ENCODE results near the gene ZNF525.
A peak's percentile ranks its signal among the peaks of the same experiment; 100 is the strongest.
"Not testable (repeated sequence)": the region's sequence is repeated elsewhere in the genome, so short reads cannot be mapped to it uniquely, and the experiment has no call there.

Gene ZNF525

GRCh38 chr19:53365134-53365898, at the start of gene ZNF525:
Gene ZNF525, plus strand, starts transcription at chr19:53365705. Its CDS starts 6,577 bp downstream, at chr19:53372282.
- H3K4me1 ChIP-seq = peaks cover 0 to 13% (median 1%) of the 10 kb centered on the region in 4 donors
- H3K27ac ChIP-seq = peak within 1 kb of the TSS; percentile 80 to 83
- H3K4me3 ChIP-seq = peak within 1 kb of the TSS; percentile 68 to 77
- H3K9me3 ChIP-seq = peaks cover 0 to under 1% (median 0%) of the 10 kb centered on the region in 3 donors
- peak; percentile 91 to 95 for DNase-seq
- no peaks in the 10 kb centered on the region for H3K36me3 ChIP-seq
- intact Hi-C loops (cut with DNase I; ENCODE audit: low total_unique reads) = loop anchor here (2.0 kb wide), 1 partner anchor 29 kb away; the partner anchor contains the start of gene ZNF765
- H3K27me3 ChIP-seq = no peaks in the 10 kb centered on the region
- peak in 1 of 2 experiments; percentile 16 for TF ChIP-seq CTCF (IDR thresholded peaks at IDR 0.05)

DNA sequence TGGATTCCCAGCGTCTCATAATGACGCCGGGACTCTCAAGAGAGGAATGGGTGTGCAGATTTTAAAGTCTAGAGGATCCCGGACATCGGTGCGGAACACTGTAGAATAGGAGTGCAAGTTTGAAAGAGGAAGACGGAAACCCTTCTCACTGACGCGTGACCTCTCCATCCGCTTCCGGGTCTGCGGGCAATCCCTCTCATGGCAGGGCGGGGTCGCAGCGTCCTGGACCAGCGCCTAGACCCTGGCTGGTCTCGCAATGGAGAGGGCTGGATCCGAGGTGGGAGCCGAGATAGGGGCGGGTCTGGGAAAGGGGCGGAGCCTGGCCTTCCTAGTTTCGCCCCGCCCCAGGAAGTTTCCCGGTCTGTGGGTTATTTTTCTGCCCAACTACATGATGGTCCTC, 36.5 kb upstream of the ZNF525 start:
- DNase-seq = peak; percentile 35 to 73
- Histone ChIP-seq H3K4me3 (no peak overlapping the region), H3K9me3 (peaks cover 0 to 16% (median 6%) of the 10 kb centered on the region in 3 donors), H3K27ac (no peak overlapping the region), H3K27me3 (peaks cover 0 to 7% of the 10 kb centered on the region in 2 donors), H3K4me1 (peaks cover 0 to 7% (median 5%) of the 10 kb centered on the region in 4 donors), H3K36me3 (no peaks in the 10 kb centered on the region)
- TF ChIP-seq CTCF (IDR thresholded peaks at IDR 0.05) = no peak
- intact Hi-C loops (cut with DNase I; ENCODE audit: low total_unique reads) = loop anchor here (10.0 kb wide), 1 partner anchor 74 kb away; the partner anchor contains the start of genes VN1R2 and ZNF677

GRCh38 chr19:53332484-53332883, 33.0 kb upstream of the ZNF525 start:
- no peak for TF ChIP-seq CTCF (IDR thresholded peaks at IDR 0.05)
- peaks cover 0 to 8% (median 6%) of the 10 kb centered on the region in 3 donors for H3K9me3 ChIP-seq
- intact Hi-C loops (cut with DNase I; ENCODE audit: low total_unique reads) = loop anchor here (10.0 kb wide), 2 partner anchors 52 to 138 kb away; partner anchors contain the start of gene ZNF665
- H3K4me3 ChIP-seq = peak overlapping the region; percentile 64 to 67
- peak overlapping the region; percentile 78 to 86 for H3K27ac ChIP-seq
- peaks cover under 1 to 9% (median 6%) of the 10 kb centered on the region in 3 donors for H3K36me3 ChIP-seq
- DNase-seq = no peak
- peaks cover 0 to 13% (median 8%) of the 10 kb centered on the region in 4 donors for H3K4me1 ChIP-seq
- peaks cover 0 to 3% of the 10 kb centered on the region in 2 donors for H3K27me3 ChIP-seq

DNA sequence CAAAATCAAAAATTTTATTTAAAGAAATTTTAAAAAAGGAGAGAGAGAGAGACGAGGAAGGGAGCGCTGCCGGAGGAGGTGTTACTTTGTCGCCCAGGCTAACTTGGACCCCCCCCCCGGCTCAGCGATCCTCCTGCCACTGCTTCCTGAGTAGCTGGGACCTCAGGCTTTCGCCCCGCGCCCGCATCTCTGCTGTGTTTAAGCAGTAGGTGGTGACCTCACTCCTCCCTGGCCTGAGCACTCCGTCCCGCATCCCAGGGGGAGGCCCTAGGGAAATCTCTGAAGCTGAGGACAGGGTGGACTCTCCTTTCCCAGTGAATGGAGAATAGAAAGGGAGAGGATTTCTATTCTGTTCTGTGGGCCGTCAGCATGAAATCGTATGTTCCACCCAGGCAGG, 32.4 kb upstream of the ZNF525 start:
- no peak for TF ChIP-seq CTCF (IDR thresholded peaks at IDR 0.05)
- Histone ChIP-seq H3K27me3 (peaks cover 0 to 3% of the 10 kb centered on the region in 2 donors), H3K4me1 (peaks cover 0 to 13% (median 8%) of the 10 kb centered on the region in 4 donors), H3K4me3 (peak overlapping the region; percentile 64 to 67), H3K9me3 (peaks cover 0 to 8% (median 6%) of the 10 kb centered on the region in 3 donors), H3K36me3 (peaks cover 6 to 15% (median 11%) of the 10 kb centered on the region in 3 donors), H3K27ac (peak overlapping the region; percentile 78 to 86)
- intact Hi-C loops (cut with DNase I; ENCODE audit: low total_unique reads) = loop anchor here (10.0 kb wide), 2 partner anchors 52 to 138 kb away; partner anchors contain the start of gene ZNF665
- DNase-seq = peak; percentile 55 to 68

DNA sequence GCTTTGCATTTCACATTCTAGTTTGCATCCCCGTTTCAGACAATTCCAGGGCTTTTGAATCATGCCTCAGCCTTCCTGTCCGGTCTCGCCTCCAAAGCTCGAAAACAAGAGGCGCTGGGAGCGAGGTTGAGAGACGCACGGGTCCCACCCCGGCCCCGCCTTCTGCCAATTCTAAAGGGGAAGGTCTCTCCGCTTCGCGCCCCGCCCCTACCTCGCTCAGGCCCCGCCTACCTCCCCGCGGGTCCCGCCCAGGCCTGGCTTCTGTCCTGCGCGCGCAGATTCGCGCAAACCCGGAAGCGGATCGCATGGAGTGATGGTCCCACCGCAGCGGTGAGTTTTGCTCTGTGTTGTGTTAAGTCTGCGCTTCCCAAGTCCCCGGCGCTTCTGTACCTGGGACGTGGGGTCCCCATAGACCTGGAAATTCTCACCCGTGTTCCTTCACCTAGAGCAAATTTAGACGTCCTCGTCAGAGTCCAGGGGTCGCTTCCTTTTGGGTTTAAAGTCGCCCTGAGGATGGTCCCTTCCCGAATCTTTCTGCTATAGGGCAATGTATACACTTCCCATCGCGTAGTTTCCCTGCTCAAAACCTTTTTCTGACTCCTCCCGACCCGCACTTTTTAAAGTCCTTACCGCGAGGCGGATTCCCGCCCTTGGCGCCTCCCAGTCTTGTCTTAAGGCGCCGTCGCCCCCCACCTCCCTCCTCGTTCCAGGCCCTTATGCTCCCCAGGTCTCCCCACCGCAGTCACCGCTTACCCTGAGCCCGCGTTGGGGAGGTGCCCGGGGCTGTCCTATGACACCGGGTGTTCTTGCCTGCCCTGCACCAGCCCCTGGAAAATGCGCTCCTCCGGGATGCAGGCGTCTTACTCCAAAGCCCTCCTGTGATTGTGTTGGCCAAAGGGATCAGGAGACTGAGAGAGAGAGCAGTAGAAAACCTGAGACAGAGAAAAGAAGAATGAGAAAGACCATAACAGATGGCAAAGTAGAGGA, 31.7 kb upstream of the ZNF525 start, which contains the start of gene ZNF845:
TSS of gene ZNF845 (plus strand) at position 287 of the 987 bp plus-strand sequence. CDS start 7,559 bp downstream, outside the sequence.
- H3K9me3 ChIP-seq = peaks cover 0 to 6% (median 3%) of the 10 kb centered on the region in 3 donors
- H3K27ac ChIP-seq = peak within 1 kb of the TSS; percentile 78 to 86
- intact Hi-C loops (cut with DNase I; ENCODE audit: low total_unique reads) = loop anchor here (10.0 kb wide), 2 partner anchors 51 to 139 kb away; partner anchors contain the start of gene ZNF665
- no peak for TF ChIP-seq CTCF (IDR thresholded peaks at IDR 0.05)
- no peaks in the 10 kb centered on the region for H3K27me3 ChIP-seq
- peaks cover 13 to 20% (median 17%) of the 10 kb centered on the region in 3 donors for H3K36me3 ChIP-seq
- DNase-seq = peak; percentile 93 to 96
- H3K4me1 ChIP-seq = peaks cover 0 to 13% (median 8%) of the 10 kb centered on the region in 4 donors
- H3K4me3 ChIP-seq = peak within 1 kb of the TSS; percentile 64 to 67

DNA sequence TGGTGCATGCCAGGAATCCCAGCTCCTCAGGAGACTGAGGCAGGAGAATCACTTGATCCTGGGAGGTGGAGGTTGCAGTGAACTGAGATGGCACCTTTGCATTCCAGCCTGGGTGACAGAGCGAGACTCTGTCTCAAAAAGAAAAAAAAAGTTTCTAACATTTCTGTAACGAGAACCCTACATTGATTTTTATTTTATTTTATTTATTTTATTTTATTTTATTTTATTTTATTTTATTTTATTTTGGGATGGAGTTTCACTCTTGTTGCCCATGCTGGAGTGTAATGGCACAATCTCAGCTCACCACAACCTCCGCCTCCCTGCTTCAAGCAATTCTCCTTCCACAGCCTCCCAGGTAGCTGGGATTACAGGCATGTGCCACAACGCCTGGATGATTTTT, 21.1 kb upstream of the ZNF525 start:
- H3K36me3 ChIP-seq = peaks cover 98 to 100% (median 99%) of the 10 kb centered on the region in 3 donors

More for the DNA sequence above, 21.1 kb upstream of the ZNF525 start:
- H3K9me3 ChIP-seq = peaks cover 0 to 92% (median 44%) of the 10 kb centered on the region in 3 donors
- intact Hi-C loops (cut with DNase I; ENCODE audit: low total_unique reads); DNase-seq; H3K27ac ChIP-seq; H3K27me3 ChIP-seq; H3K4me3 ChIP-seq; H3K4me1 ChIP-seq: not testable (repeated sequence)
